PC-3 (cell line): Measurements from ENCODE around the gene KTN1. TPM values are rescaled to one million over a fixed set of nuclear protein-coding genes. Genes with fewer than 3 reads are reported as not detected.

Source experiments
- ATAC-seq: fragments of 200-7000 bp; cut with Tn5 transposase; 2 replicates; pipeline ENCODE4 v1.9.1; 2020; ENCODE audit warnings: mild to moderate bottlenecking, moderate library complexity
- BruUV-seq: library from RNA; stranded (reverse); fragments of 400-500 nt; replicated peaks from 2 replicates; lab custom pipeline; 2021; lab: Mats Ljungman, UMichigan
- CTCF ChIA-PET: fragments of 300-600 bp; sonication (Branson Sonifier 250); formaldehyde crosslinking; loops from one replicate; lab custom pipeline; 2022; ENCODE audit warnings: antibody characterized with exemption; lab: Charles Lee
- POLR2A ChIA-PET: fragments of 300-600 bp; sonication (Branson Sonifier 250); formaldehyde crosslinking; loops from one replicate; lab custom pipeline; 2022; ENCODE audit warnings: antibody characterized with exemption; ENCODE audit not compliant: unreplicated experiment; lab: Charles Lee
- DNase-seq: peaks from one replicate; pipeline ENCODE4 v3.0.0-alpha.2; 2015
- H2AFZ ChIP-seq: fragments of 300-600 bp; sonication (generic); 2 replicates; pipeline ENCODE4 v1.6.0; 2016; ENCODE audit warnings: antibody characterized with exemption, low read length
- H3F3A ChIP-seq: fragments of 300-600 bp; sonication (generic); one replicate; pipeline ENCODE4 v1.6.0; 2017; ENCODE audit warnings: antibody characterized with exemption, low read length, control low read depth, mild to moderate bottlenecking; ENCODE audit not compliant: unreplicated experiment
- H3K27ac ChIP-seq: fragments of 300-600 bp; sonication (generic); 2 replicates; pipeline ENCODE4 v1.5.1; 2016; ENCODE audit warnings: mild to moderate bottlenecking, low read length
- H3K27me3 ChIP-seq: fragments of 300-600 bp; sonication (generic); 2 replicates; pipeline ENCODE4 v1.6.1; 2016; ENCODE audit warnings: low read length, mixed read lengths
- H3K36me3 ChIP-seq: fragments of 300-600 bp; sonication (generic); 2 replicates; pipeline ENCODE4 v1.6.1; 2016; ENCODE audit warnings: low read depth, mixed run types, low read length, mixed read lengths
- H3K4me1 ChIP-seq: fragments of 300-600 bp; sonication (generic); 2 replicates; pipeline ENCODE4 v1.5.1; 2016; ENCODE audit warnings: low read length; ENCODE audit not compliant: insufficient read depth
- H3K4me2 ChIP-seq: fragments of 300-600 bp; sonication (generic); 2 replicates; pipeline ENCODE4 v1.6.0; 2016; ENCODE audit warnings: low read length
- H3K4me3 ChIP-seq: fragments of 300-600 bp; sonication (generic); 2 replicates; pipeline ENCODE4 v1.5.1; 2016; ENCODE audit warnings: mild to moderate bottlenecking, low read length, mixed read lengths
- H3K79me2 ChIP-seq: fragments of 300-600 bp; sonication (generic); 2 replicates; pipeline ENCODE4 v1.6.1; 2017; ENCODE audit warnings: low read length, mixed read lengths
- H3K9ac ChIP-seq: fragments of 300-600 bp; sonication (generic); 2 replicates; pipeline ENCODE4 v1.6.0; 2016; ENCODE audit warnings: mild to moderate bottlenecking, low read length
- H3K9me2 ChIP-seq: fragments of 300-600 bp; sonication (generic); replicated peaks from 2 replicates; pipeline ENCODE4 v1.6.1; 2016; ENCODE audit warnings: mixed run types, low read length, mixed read lengths
- H3K9me3 ChIP-seq: fragments of 300-600 bp; sonication (generic); 2 replicates; pipeline ENCODE4 v1.6.1; 2016; ENCODE audit warnings: low read length, mixed read lengths
- H4K20me1 ChIP-seq: fragments of 300-600 bp; sonication (generic); 2 replicates; pipeline ENCODE4 v1.6.1; 2016; ENCODE audit warnings: low read length, mixed read lengths
- CTCF ChIP-seq: fragments of 300-600 bp; sonication (generic); conservative IDR thresholded peaks from 2 replicates; pipeline ENCODE4 v1.5.1; 2017; ENCODE audit warnings: antibody characterized with exemption, low read depth, mild to moderate bottlenecking, low read length
- EZH2 ChIP-seq: fragments of 300-600 bp; sonication (generic); IDR thresholded peaks from one replicate; pipeline ENCODE4 v1.6.1; 2017; ENCODE audit warnings: antibody characterized with exemption, mild to moderate bottlenecking, low read length; ENCODE audit not compliant: unreplicated experiment
- EZH2phosphoT487 ChIP-seq: fragments of 300-600 bp; sonication (generic); IDR thresholded peaks from 2 replicates; pipeline ENCODE4 v1.6.1; 2018; ENCODE audit warnings: mild to moderate bottlenecking, antibody characterized with exemption, low read length, borderline replicate concordance
- intact Hi-C: fragments of 100-400 bp; cut with micrococcal nuclease; formaldehyde crosslinking; loops from 2 replicates; pipeline ENCODE4 v1.9.0; 2023
- total RNA-seq: library from RNA; depleted of rRNA; stranded (reverse); fragments of >200 nt; gene quantifications from 2 replicates; pipeline ENCODE4 v1.2.3, GENCODE V29; 2014

Gene KTN1
- total RNA-seq, 1 experiment from 2014 or later = 251 TPM

GRCh38 chr14:55704654-55705053 lies 124.6 kb downstream of the KTN1 start:
- Histone ChIP-seq H3K4me3 (no peak overlapping the region), H3K79me2 (no peaks in the 10 kb centered on the region), H3K36me3 (no peaks in the 10 kb centered on the region), H3K4me2 (no peak overlapping the region), H3K9ac (no peak overlapping the region), H3K27ac (no peak overlapping the region), H3F3A (no peaks in the 10 kb centered on the region), H3K4me1 (peaks cover 35% of the 10 kb centered on the region), H3K9me3 (no peaks in the 10 kb centered on the region), H3K27me3 (no peaks in the 10 kb centered on the region), H3K9me2 (no peaks in the 10 kb centered on the region), H2AFZ (no peak overlapping the region), H4K20me1 (no peaks in the 10 kb centered on the region)
- intact Hi-C loops = loop anchor here (5.0 to 10.0 kb wide), 3 partner anchors 410 to 783 kb away; partner anchors contain the start of gene PELI2
- no TSS peak for BruUV-seq
- DNase-seq (no peak), ATAC-seq (no peak)
- no peak for TF ChIP-seq CTCF
- TF ChIP-seq EZH2 = no peak
- TF ChIP-seq EZH2phosphoT487 = no peak
- CTCF ChIA-PET = no interaction called here
- POLR2A ChIA-PET = interaction anchor here (0.5 kb wide), 1 partner anchor 14 kb away, joined by 4 read pairs; no protein-coding TSS in a partner anchor

- CTCF ChIA-PET = interaction anchor here (0.6 to 2.3 kb wide), 6 partner anchors 268 to 769 kb away, joined by 3 to 14 read pairs (median 7); no protein-coding TSS in a partner anchor
- peak; percentile 59 for ATAC-seq
Measured at GRCh38 chr14:55705651-55706364, 125.8 kb downstream of the KTN1 start.

More at GRCh38 chr14:55705651-55706364, 125.8 kb downstream of the KTN1 start:
- no TSS peak for BruUV-seq
- Histone ChIP-seq H3K4me2 (0 out of 2 replicates have a peak overlapping the region, but pooled peaks have one; percentile 2), H3K79me2 (no peaks in the 10 kb centered on the region), H3K4me1 (peaks cover 32% of the 10 kb centered on the region), H3K36me3 (no peaks in the 10 kb centered on the region), H3K9me2 (no peaks in the 10 kb centered on the region), H4K20me1 (no peaks in the 10 kb centered on the region), H3F3A (no peaks in the 10 kb centered on the region), H2AFZ (no peak overlapping the region), H3K4me3 (no peak overlapping the region), H3K27ac (no peak overlapping the region), H3K9me3 (no peaks in the 10 kb centered on the region), H3K27me3 (no peaks in the 10 kb centered on the region), H3K9ac (no peak overlapping the region)
- intact Hi-C loops = loop anchor here (1.0 to 10.0 kb wide), 6 partner anchors 25 to 781 kb away; partner anchors contain the start of gene PELI2
- POLR2A ChIA-PET = interaction anchor here (0.5 to 0.6 kb wide), 2 partner anchors 146 to 395 kb away, joined by 3 to 5 read pairs; no protein-coding TSS in a partner anchor
- no peak for TF ChIP-seq EZH2
- no peak for TF ChIP-seq EZH2phosphoT487
- TF ChIP-seq CTCF = no peak; the same call in 1 of the 2 replicates
- peak; percentile 68 for DNase-seq
